Neural cell (in vitro differentiated cells): Measurements from ENCODE around the gene CYB561D1. TPM values are rescaled to one million over a fixed set of nuclear protein-coding genes. Genes with fewer than 3 reads are reported as not detected.

ENCODE experiments used
- H2AFZ ChIP-seq: fragments of 200-600, 300-800 bp; sonication (generic), shearing (Covaris generic); 2 replicates; pipeline ENCODE4 v1.6.0; 2014; ENCODE audit warnings: low read depth, mild to moderate bottlenecking, antibody characterized with exemption, low read length, moderate library complexity
- H3F3A ChIP-seq: fragments of 200-600 bp; shearing (Covaris generic); 2 replicates; pipeline ENCODE4 v1.6.1; 2016; ENCODE audit warnings: mild to moderate bottlenecking, moderate library complexity, mixed read lengths, antibody characterized with exemption, low read length; ENCODE audit not compliant: insufficient read depth, poor library complexity, severe bottlenecking
- H3K27ac ChIP-seq: fragments of 200-600, 300-800 bp; sonication (generic), shearing (Covaris generic); 2 replicates; pipeline ENCODE4 v1.5.1; 2014; ENCODE audit warnings: mild to moderate bottlenecking, low read length, moderate library complexity
- H3K27me3 ChIP-seq: fragments of 300-800, 200-600 bp; sonication (generic), shearing (Covaris generic); 2 replicates; pipeline ENCODE4 v1.6.0; 2014; ENCODE audit warnings: mild to moderate bottlenecking, low read depth, low read length, moderate library complexity; ENCODE audit not compliant: insufficient read depth
- H3K36me3 ChIP-seq: fragments of 300-800, 200-600 bp; sonication (generic), shearing (Covaris generic); 2 replicates; pipeline ENCODE4 v1.5.1; 2014; ENCODE audit warnings: mild to moderate bottlenecking, antibody characterized with exemption, low read length, moderate library complexity; ENCODE audit not compliant: insufficient read depth
- H3K4me2 ChIP-seq: fragments of 300-800, 200-600 bp; sonication (generic), shearing (Covaris generic); 2 replicates; pipeline ENCODE4 v1.6.0; 2014; ENCODE audit warnings: mild to moderate bottlenecking, low read length
- H3K4me3 ChIP-seq: fragments of 300-800, 200-600 bp; sonication (generic), shearing (Covaris generic); 2 replicates; pipeline ENCODE4 v1.5.1; 2014; ENCODE audit warnings: mild to moderate bottlenecking, low read length, moderate library complexity
- H3K79me2 ChIP-seq: fragments of 200-600 bp; shearing (Covaris generic); replicated peaks from 2 replicates; pipeline ENCODE4 v1.6.0; 2014; ENCODE audit warnings: mild to moderate bottlenecking, low read length, moderate library complexity; ENCODE audit not compliant: insufficient read depth
- H3K9ac ChIP-seq: fragments of 300-800, 200-600 bp; sonication (generic), shearing (Covaris generic); 2 replicates; pipeline ENCODE4 v1.6.1; 2016; ENCODE audit warnings: mild to moderate bottlenecking, low read length, mixed read lengths
- H3K9me2 ChIP-seq: fragments of 200-600 bp; shearing (Covaris generic); 2 replicates; pipeline ENCODE4 v1.6.1; 2016; ENCODE audit warnings: mild to moderate bottlenecking, low read length, mixed read lengths; ENCODE audit not compliant: insufficient read depth
- H3K9me3 ChIP-seq: fragments of 200-600, 300-800 bp; sonication (generic), shearing (Covaris generic); 2 replicates; pipeline ENCODE4 v1.6.1; 2016; ENCODE audit warnings: mild to moderate bottlenecking, mixed run types, low read length, moderate library complexity, mixed read lengths
- H4K20me1 ChIP-seq: fragments of 200-600 bp; shearing (Covaris generic); 2 replicates; pipeline ENCODE4 v1.6.1; 2016; ENCODE audit warnings: mild to moderate bottlenecking, mixed run types; ENCODE audit not compliant: insufficient read depth
- CTCF ChIP-seq: fragments of 450-650 bp; IDR thresholded peaks from 2 replicates; pipeline ENCODE4 v1.5.1; 2014; ENCODE audit warnings: antibody characterized with exemption, mild to moderate bottlenecking, moderate library complexity; ENCODE audit not compliant: poor library complexity, severe bottlenecking
- EP300 ChIP-seq: fragments of 450-650 bp; conservative IDR thresholded peaks from 2 replicates; pipeline ENCODE4 v1.6.1; 2014; ENCODE audit warnings: antibody characterized with exemption, mild to moderate bottlenecking, moderate library complexity; ENCODE audit not compliant: poor library complexity, severe bottlenecking
- EZH2 ChIP-seq: fragments of 200-600, 300-800 bp; shearing (Covaris generic), sonication (generic); IDR thresholded peaks from 2 replicates; pipeline ENCODE4 v1.6.1; 2014; ENCODE audit warnings: antibody characterized with exemption, low read length, borderline replicate concordance, mild to moderate bottlenecking; ENCODE audit not compliant: insufficient read depth, poor library complexity, severe bottlenecking
- MXI1 ChIP-seq: fragments of 450-650 bp; conservative IDR thresholded peaks from 2 replicates; pipeline ENCODE4 v1.6.1; 2014; ENCODE audit warnings: antibody characterized with exemption, mild to moderate bottlenecking; ENCODE audit not compliant: poor library complexity, severe bottlenecking
- POLR2AphosphoS5 ChIP-seq: IDR thresholded peaks from 2 replicates; pipeline ENCODE4 v1.6.1; 2012
- RAD21 ChIP-seq: fragments of 450-650 bp; conservative IDR thresholded peaks from 2 replicates; pipeline ENCODE4 v1.6.1; 2014; ENCODE audit warnings: antibody characterized with exemption, mild to moderate bottlenecking, moderate library complexity
- REST ChIP-seq: IDR thresholded peaks from 2 replicates; pipeline ENCODE4 v1.6.1; 2012; ENCODE audit warnings: borderline replicate concordance
- SMC3 ChIP-seq: fragments of 450-650 bp; conservative IDR thresholded peaks from 2 replicates; pipeline ENCODE4 v1.6.1; 2014; ENCODE audit warnings: antibody characterized with exemption, mild to moderate bottlenecking, moderate library complexity; ENCODE audit not compliant: poor library complexity
- TAF1 ChIP-seq: IDR thresholded peaks from 2 replicates; pipeline ENCODE4 v1.6.1; 2012; ENCODE audit warnings: low read depth
- polyA plus RNA-seq: library from polyadenylated mRNA; depleted of rRNA; stranded (reverse); fragments of >200 nt; gene quantifications from 2 replicates; pipeline ENCODE4 v1.2.3, GENCODE V29; 2014

The CYB561D1 gene
- polyA plus RNA-seq, 1 donor from 2014 or later: 7.2 TPM

- no peak overlapping the region for H3K9ac ChIP-seq
- no peaks in the 10 kb centered on the region for H3K79me2 ChIP-seq
- TF ChIP-seq REST (no peak), TAF1 (no peak), EZH2 (no peak), EP300 (no peak), POLR2AphosphoS5 (no peak), RAD21 (no peak), CTCF (no peak), MXI1 (no peak), SMC3 (no peak)
- H3K4me2 ChIP-seq: no peak overlapping the region
- peaks cover 73% of the 10 kb centered on the region for H3K27me3 ChIP-seq
- no peaks in the 10 kb centered on the region for H3K9me2 ChIP-seq
- no peaks in the 10 kb centered on the region for H3F3A ChIP-seq
- H2AFZ ChIP-seq: no peak overlapping the region
- no peaks in the 10 kb centered on the region for H3K36me3 ChIP-seq
- no peak overlapping the region for H3K27ac ChIP-seq
- H3K4me3 ChIP-seq: no peak overlapping the region
- no peaks in the 10 kb centered on the region for H3K9me3 ChIP-seq
- no peaks in the 10 kb centered on the region for H4K20me1 ChIP-seq
Measured at GRCh38 chr1:109468903-109469302, 25.0 kb upstream of the CYB561D1 start.

- Histone ChIP-seq H3K9me2 (no peaks in the 10 kb centered on the region), H4K20me1 (no peaks in the 10 kb centered on the region), H3K4me2 (no peak overlapping the region), H3K27me3 (peaks cover 64% of the 10 kb centered on the region), H3K79me2 (no peaks in the 10 kb centered on the region), H3K9ac (no peak overlapping the region), H3K36me3 (no peaks in the 10 kb centered on the region), H3K9me3 (no peaks in the 10 kb centered on the region), H3K4me3 (no peak overlapping the region), H2AFZ (no peak overlapping the region), H3F3A (no peaks in the 10 kb centered on the region), H3K27ac (no peak overlapping the region)
- TF ChIP-seq EZH2: no peak
- no peak for TF ChIP-seq MXI1
- no peak for TF ChIP-seq EP300
Measured at GRCh38 chr1:109470245-109470644, 23.6 kb upstream of the CYB561D1 start.

- peaks cover 43% of the 10 kb centered on the region for H3K27me3 ChIP-seq
- H3F3A ChIP-seq: no peaks in the 10 kb centered on the region
- H3K9me3 ChIP-seq: no peaks in the 10 kb centered on the region
- TF ChIP-seq CTCF (no peak), REST (no peak), MXI1 (no peak), RAD21 (no peak), EP300 (no peak), POLR2AphosphoS5 (no peak), TAF1 (no peak), EZH2 (no peak), SMC3 (no peak)
- H3K79me2 ChIP-seq: no peaks in the 10 kb centered on the region
- no peaks in the 10 kb centered on the region for H3K9me2 ChIP-seq
- H4K20me1 ChIP-seq: no peaks in the 10 kb centered on the region
- H3K27ac ChIP-seq: no peak overlapping the region
- no peak overlapping the region for H3K4me3 ChIP-seq
- no peaks in the 10 kb centered on the region for H3K36me3 ChIP-seq
- no peak overlapping the region for H3K4me2 ChIP-seq
- no peak overlapping the region for H2AFZ ChIP-seq
- no peak overlapping the region for H3K9ac ChIP-seq
Measured at GRCh38 chr1:109472779-109473178, 21.1 kb upstream of the CYB561D1 start.
